ENCODE measurements around the gene ART3.
"Not testable (repeated sequence)": the region's sequence is repeated elsewhere in the genome, so short reads cannot be mapped to it uniquely, and the experiment has no call there.

The ART3 gene

GRCh38 chr4:76074468-76074867 is at the start of gene ART3:
Gene ART3 (plus strand): TSS chr4:76074709. CDS start chr4:76075890, 1,181 bp downstream.
- DNase-seq (ENCODE audit: extremely low read depth, low read depth) = no peak
- TF ChIP-seq CTCF (IDR thresholded peaks at IDR 0.05; ENCODE audit: low read depth, low read length) = no peak

- no peak for DNase-seq (ENCODE audit: extremely low read depth, low read depth)
Observed at GRCh38 chr4:76028350-76028765, 46.2 kb upstream of the ART3 start.

GRCh38 chr4:76029300-76029699 is 45.2 kb upstream of the ART3 start:
- no peak for DNase-seq (ENCODE audit: extremely low read depth, low read depth)
- TF ChIP-seq CTCF (IDR thresholded peaks at IDR 0.05; ENCODE audit: low read depth, low read length) = no peak

More at GRCh38 chr4:76028350-76028765, 46.2 kb upstream of the ART3 start:
- no peak for TF ChIP-seq CTCF (IDR thresholded peaks at IDR 0.05; ENCODE audit: low read depth, low read length)

GRCh38 chr4:76035141-76035540 is 39.4 kb upstream of the ART3 start:
- no peak for DNase-seq (ENCODE audit: extremely low read depth, low read depth)
- TF ChIP-seq CTCF (IDR thresholded peaks at IDR 0.05; ENCODE audit: low read depth, low read length) = no peak

- DNase-seq (ENCODE audit: extremely low read depth, low read depth) = no peak
- TF ChIP-seq CTCF (IDR thresholded peaks at IDR 0.05; ENCODE audit: low read depth, low read length) = no peak
Observed at GRCh38 chr4:76035799-76036380, 38.6 kb upstream of the ART3 start, which contains the start of gene CXCL11. Gene CXCL11 (minus strand): TSS chr4:76036070. CDS start chr4:76035987, 83 bp downstream.

- TF ChIP-seq CTCF (IDR thresholded peaks at IDR 0.05; ENCODE audit: low read depth, low read length) = no peak
- no peak for DNase-seq (ENCODE audit: extremely low read depth, low read depth)
Observed at GRCh38 chr4:76036855-76037254, 37.7 kb upstream of the ART3 start.

GRCh38 chr4:76042241-76042998 is 32.1 kb upstream of the ART3 start:
- not testable (repeated sequence) for DNase-seq (ENCODE audit: extremely low read depth, low read depth)

- not testable (repeated sequence) for DNase-seq (ENCODE audit: extremely low read depth, low read depth)
Observed at GRCh38 chr4:76043306-76043705, 31.2 kb upstream of the ART3 start.

GRCh38 chr4:76044686-76045085 is 29.8 kb upstream of the ART3 start:
- not testable (repeated sequence) for DNase-seq (ENCODE audit: extremely low read depth, low read depth)

GRCh38 chr4:76049860-76050416 is 24.6 kb upstream of the ART3 start:
- DNase-seq (ENCODE audit: extremely low read depth, low read depth) = not testable (repeated sequence)

- DNase-seq (ENCODE audit: extremely low read depth, low read depth) = not testable (repeated sequence)
Observed at GRCh38 chr4:76050560-76051050, 23.9 kb upstream of the ART3 start.

Measured in AG09319 (cell line).